Tibial artery (tissue), 4 donors: ENCODE results near the gene CYGB.
"Not testable (repeated sequence)": the region's sequence is repeated elsewhere in the genome, so short reads cannot be mapped to it uniquely, and the experiment has no call there.

Experiments used
- DNase-seq, 2 donors: peaks; one replicate each; pipeline ENCODE4 v3.0.0-alpha.2; 2019
- H3K27ac ChIP-seq, 2 donors: fragments of 200-600 bp; sonication (generic) in 1 of 2; 1 replicate in 1 of 2; 2 replicates in 1 of 2; pipeline ENCODE4 v1.5.1; 2018 to 2019; ENCODE audit warnings: mild to moderate bottlenecking in 1 of 2
- H3K27me3 ChIP-seq, 2 donors: fragments of 200-600 bp; sonication (generic) in 1 of 2; one replicate each; pipeline versions ENCODE4 v1.5.1 to v1.6.0; 2016 to 2019
- H3K36me3 ChIP-seq, 3 donors: fragments of 200-600 bp; sonication (generic) in 2 of 3; one replicate each; pipeline ENCODE4 v1.5.1; 2016 to 2019; ENCODE audit warnings: mild to moderate bottlenecking in 2 of 3
- H3K4me1 ChIP-seq, 4 donors: fragments of 200-600 bp; sonication (generic) in 2 of 4; 1 replicate in 3 of 4; 2 replicates in 1 of 4; pipeline ENCODE4 v1.5.1; 2016 to 2019
- H3K4me3 ChIP-seq, 2 donors: fragments of 200-600 bp; sonication (generic) in 1 of 2; 1 replicate in 1 of 2; 2 replicates in 1 of 2; pipeline ENCODE4 v1.5.1; 2018 to 2019; ENCODE audit warnings: mild to moderate bottlenecking in 2 of 2
- H3K9me3 ChIP-seq, 3 donors: fragments of 200-600 bp; sonication (generic) in 1 of 3; one replicate each; pipeline ENCODE4 v1.5.1; 2016 to 2019
- intact Hi-C: fragments of 100-400 bp; cut with DNase I; formaldehyde crosslinking; loops from one replicate; pipeline ENCODE4 v1.15.0; 2023; ENCODE audit warnings: low total_unique reads
- TF ChIP-seq, protein P1 (sequence below), 2 experiments: fragments of 200-600 bp in 1 of 2; fragments of 450-650 bp in 1 of 2; IDR thresholded peaks; one replicate each; pipeline ENCODE4 v1.5.1; 2017 to 2019; ENCODE audit warnings: antibody characterized with exemption in 2 of 2, mild to moderate bottlenecking in 1 of 2, moderate library complexity in 1 of 2

Gene CYGB

DNA sequence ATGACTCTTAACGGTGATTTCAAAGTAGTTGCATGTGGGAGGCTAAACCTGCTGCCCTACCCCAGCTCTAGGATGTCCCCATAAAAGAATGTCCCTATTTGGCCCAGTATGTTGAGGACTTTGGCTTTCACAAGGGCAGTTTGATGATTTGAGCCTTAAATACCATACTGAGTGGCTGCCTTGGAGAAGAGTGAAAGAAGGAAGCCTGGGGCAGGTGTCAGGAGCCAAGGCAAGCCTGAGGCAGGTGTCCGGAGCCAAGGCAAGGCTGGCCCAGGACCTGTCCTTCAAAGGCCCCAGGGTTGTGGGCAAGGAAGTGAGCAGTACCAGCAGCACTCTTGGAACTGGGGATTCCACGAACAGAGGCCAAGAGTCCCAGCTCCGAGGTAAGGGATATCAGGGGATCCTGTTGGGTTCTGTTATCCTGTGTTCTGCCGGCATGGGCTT, 29.5 kb upstream of the CYGB start:
- peaks cover 0 to 17% (median under 1%) of the 10 kb centered on the region in 4 donors for H3K4me1 ChIP-seq
- no peak overlapping the region for H3K4me3 ChIP-seq
- TF ChIP-seq, protein P1, sequence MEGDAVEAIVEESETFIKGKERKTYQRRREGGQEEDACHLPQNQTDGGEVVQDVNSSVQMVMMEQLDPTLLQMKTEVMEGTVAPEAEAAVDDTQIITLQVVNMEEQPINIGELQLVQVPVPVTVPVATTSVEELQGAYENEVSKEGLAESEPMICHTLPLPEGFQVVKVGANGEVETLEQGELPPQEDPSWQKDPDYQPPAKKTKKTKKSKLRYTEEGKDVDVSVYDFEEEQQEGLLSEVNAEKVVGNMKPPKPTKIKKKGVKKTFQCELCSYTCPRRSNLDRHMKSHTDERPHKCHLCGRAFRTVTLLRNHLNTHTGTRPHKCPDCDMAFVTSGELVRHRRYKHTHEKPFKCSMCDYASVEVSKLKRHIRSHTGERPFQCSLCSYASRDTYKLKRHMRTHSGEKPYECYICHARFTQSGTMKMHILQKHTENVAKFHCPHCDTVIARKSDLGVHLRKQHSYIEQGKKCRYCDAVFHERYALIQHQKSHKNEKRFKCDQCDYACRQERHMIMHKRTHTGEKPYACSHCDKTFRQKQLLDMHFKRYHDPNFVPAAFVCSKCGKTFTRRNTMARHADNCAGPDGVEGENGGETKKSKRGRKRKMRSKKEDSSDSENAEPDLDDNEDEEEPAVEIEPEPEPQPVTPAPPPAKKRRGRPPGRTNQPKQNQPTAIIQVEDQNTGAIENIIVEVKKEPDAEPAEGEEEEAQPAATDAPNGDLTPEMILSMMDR (IDR thresholded peaks at IDR 0.05) = no peak
- peaks cover 0 to 14% of the 10 kb centered on the region in 2 donors for H3K27me3 ChIP-seq
- no peaks in the 10 kb centered on the region for H3K9me3 ChIP-seq
- DNase-seq = no peak
- intact Hi-C loops = no loop called here
- H3K27ac ChIP-seq = no peak overlapping the region
- H3K36me3 ChIP-seq = peaks cover 12 to 46% (median 18%) of the 10 kb centered on the region in 3 donors

DNA sequence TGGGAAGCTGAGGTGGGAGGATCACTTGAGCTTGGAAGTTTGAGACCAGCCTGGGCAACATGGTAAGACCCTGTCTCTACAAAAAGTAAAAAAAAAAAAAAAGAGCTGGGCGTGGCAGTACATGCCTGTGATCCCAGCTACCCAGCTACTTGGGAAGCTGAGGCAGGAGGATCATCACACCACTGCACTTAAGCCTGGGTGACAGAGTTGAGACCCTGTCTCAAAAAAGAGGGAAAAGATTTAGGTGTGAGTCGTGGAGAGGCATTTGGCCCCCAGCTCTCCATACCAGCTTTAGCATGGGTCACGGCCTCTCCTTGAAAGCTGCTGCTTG, 29.1 kb upstream of the CYGB start:
- no peak overlapping the region for H3K4me3 ChIP-seq
- peaks cover 17 to 50% (median 22%) of the 10 kb centered on the region in 3 donors for H3K36me3 ChIP-seq
- DNase-seq = no peak
- TF ChIP-seq, protein P1 (IDR thresholded peaks at IDR 0.05) = no peak
- intact Hi-C loops = no loop called here
- H3K27me3 ChIP-seq = peaks cover 0 to 14% of the 10 kb centered on the region in 2 donors
- no peak overlapping the region for H3K27ac ChIP-seq
- H3K9me3 ChIP-seq = no peaks in the 10 kb centered on the region
- H3K4me1 ChIP-seq = peaks cover 0 to 17% (median 2%) of the 10 kb centered on the region in 4 donors

DNA sequence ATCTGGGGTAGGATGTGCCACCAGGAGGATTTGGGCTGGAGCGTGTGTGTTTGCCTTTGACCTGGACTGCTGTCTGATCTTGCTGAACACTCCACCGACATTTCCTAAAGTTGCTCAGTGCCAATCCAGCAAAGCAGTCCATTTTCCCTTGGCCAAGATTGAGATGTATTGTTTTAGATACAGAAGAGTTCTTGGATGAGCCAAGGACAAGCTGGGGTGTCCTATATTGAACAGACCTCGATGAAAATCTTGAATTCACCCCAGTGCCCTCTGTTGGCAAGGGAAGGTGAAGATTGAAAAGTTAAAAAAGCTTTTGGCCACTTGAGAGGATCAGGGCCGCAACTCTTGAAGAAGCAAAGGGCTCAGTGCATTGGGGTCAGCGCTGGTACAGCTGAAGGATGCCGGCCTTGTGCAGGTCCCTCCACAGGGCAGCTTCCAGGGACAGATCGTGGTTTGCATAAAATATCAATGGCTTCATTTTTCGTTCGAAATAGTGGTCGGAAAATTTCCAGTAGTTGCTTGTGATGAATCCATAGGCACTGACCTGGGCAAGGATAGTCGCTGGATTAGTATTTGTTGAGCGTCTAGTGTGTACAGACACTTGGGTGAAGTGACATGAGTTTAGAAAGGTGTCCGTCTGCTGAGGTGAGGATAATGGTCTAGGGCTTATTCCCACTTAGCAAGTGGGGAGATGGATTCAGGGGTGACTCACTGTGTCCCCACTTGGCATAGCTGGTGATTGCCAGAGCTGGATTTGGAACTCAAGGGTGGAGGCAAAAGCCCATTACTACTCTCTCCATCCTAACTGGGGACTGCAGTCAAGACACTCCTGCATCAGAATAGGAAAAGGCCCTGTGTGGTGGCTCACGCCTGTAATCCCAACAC, 28.5 kb upstream of the CYGB start:
- Histone ChIP-seq H3K4me3 (no peak overlapping the region), H3K27me3 (peaks cover 0 to 14% of the 10 kb centered on the region in 2 donors), H3K36me3 (peaks cover 17 to 50% (median 25%) of the 10 kb centered on the region in 3 donors), H3K27ac (no peak overlapping the region), H3K4me1 (peaks cover 0 to 21% (median 2%) of the 10 kb centered on the region in 4 donors), H3K9me3 (no peaks in the 10 kb centered on the region)
- intact Hi-C loops = no loop called here
- DNase-seq = no peak
- TF ChIP-seq, protein P1 (IDR thresholded peaks at IDR 0.05) = no peak

DNA sequence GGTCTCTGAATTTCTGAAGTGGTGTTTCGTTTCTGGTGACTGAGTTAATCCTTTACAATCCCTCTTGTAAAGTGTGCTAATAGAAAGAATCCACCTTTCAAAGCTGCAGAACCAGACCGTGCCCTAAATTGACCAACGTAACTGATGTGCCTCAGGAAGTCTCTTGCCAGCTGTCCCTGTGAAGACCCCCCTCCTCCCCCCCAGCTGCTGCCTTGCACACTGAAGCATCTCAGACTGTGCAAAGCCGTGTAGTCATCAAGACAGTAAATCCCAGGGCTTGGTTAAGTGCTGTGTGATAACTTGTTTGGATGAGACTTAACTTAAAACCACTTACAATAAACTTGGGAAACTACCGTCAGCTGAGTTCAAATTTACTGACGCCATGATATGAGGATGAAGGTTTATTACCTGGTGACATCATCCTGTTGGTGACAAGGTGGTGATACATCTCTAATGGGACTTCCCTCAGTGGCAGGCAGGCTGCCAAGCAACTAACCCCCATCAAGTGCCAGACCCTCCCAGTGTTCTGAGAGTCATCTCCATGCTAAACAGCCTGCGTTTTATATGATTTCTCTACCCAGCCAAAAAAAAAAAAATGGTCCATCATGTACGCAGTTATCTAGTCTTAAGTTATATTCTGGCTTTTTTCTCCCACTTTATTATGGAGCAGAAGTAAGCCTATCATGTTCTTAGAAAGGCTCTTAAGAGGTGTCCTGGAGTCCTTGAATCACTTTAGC, 27.6 kb upstream of the CYGB start:
- H3K36me3 ChIP-seq = peaks cover 17 to 50% (median 25%) of the 10 kb centered on the region in 3 donors
- H3K4me3 ChIP-seq, DNase-seq, H3K27ac ChIP-seq, intact Hi-C loops, H3K9me3 ChIP-seq: not testable (repeated sequence)
- peaks cover 0 to 14% of the 10 kb centered on the region in 2 donors for H3K27me3 ChIP-seq
- H3K4me1 ChIP-seq = peaks cover 0 to 29% (median 4%) of the 10 kb centered on the region in 4 donors

DNA sequence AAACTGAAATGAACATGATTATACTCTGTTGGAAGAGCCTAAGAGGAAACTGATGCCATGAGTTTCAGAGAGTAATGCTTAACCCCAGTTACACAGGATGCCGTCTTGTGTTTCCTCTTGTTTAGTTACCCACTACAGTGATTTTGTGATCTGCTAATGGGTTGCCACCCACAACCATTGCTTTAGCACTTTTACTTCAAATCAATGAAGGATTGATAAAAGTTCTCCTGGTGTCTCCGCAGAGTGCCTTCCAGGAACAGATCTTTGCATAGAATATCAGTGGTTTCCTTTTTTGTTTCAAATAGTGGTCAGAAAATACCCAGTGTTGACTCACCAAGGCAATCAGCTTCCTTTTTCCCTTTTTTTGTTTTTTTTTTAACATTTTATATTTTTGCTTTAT, 25.9 kb upstream of the CYGB start:
- H3K4me1 ChIP-seq = peaks cover 0 to 47% (median 16%) of the 10 kb centered on the region in 4 donors
- H3K9me3 ChIP-seq, H3K4me3 ChIP-seq, H3K27me3 ChIP-seq, intact Hi-C loops, H3K27ac ChIP-seq, DNase-seq: not testable (repeated sequence)
- peaks cover 17 to 50% (median 25%) of the 10 kb centered on the region in 3 donors for H3K36me3 ChIP-seq

DNA sequence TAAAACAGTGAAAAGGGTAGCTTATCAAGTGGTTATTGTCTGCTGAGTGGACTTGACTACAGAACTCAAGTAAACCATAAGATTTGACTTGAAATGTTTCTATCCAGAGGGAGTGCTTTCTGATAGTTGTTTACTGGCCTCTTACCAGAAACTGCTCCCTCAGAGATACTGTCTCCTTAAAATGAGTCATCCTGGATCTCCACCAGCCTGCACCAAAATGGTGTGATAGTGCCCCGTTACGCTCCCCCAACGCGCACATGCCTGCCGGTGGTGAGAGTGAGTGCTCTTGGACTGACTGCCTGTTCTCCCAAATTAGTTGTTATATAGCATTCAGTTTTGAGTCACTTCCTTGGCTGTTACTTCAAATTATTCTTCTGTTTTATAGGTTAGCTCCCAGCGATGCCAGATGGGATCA, 25.2 kb upstream of the CYGB start:
- no peak overlapping the region for H3K4me3 ChIP-seq
- TF ChIP-seq, protein P1 (IDR thresholded peaks at IDR 0.05) = no peak
- intact Hi-C loops = no loop called here
- peaks cover 17 to 50% (median 25%) of the 10 kb centered on the region in 3 donors for H3K36me3 ChIP-seq
- DNase-seq = no peak
- peaks cover 0 to 44% (median 18%) of the 10 kb centered on the region in 4 donors for H3K4me1 ChIP-seq
- H3K27me3 ChIP-seq = no peaks in the 10 kb centered on the region
- no peak overlapping the region for H3K27ac ChIP-seq
- H3K9me3 ChIP-seq = no peaks in the 10 kb centered on the region
